Neural crest cell (in vitro differentiated cells): ENCODE measurements around the gene FAM222B. TPM values are rescaled to one million over a fixed set of nuclear protein-coding genes. Genes with fewer than 3 reads are reported as not detected.

Source experiments
- DNase-seq: peaks from one replicate; pipeline ENCODE4 v3.0.0; 2021; ENCODE audit warnings: low read depth, mixed read lengths, low spot score
- H3K27ac Mint-ChIP-seq: one replicate; pipeline ENCODE4 v1.8.0; 2021; ENCODE audit warnings: mild to moderate bottlenecking, mixed read lengths; ENCODE audit not compliant: unreplicated experiment
- H3K27me3 Mint-ChIP-seq: 2 replicates; pipeline ENCODE4 v1.8.0; 2021; ENCODE audit warnings: low read depth, mild to moderate bottlenecking, mixed read lengths
- H3K36me3 Mint-ChIP-seq: 2 replicates; pipeline ENCODE4 v1.8.0; 2021; ENCODE audit warnings: low read depth, mild to moderate bottlenecking, mixed read lengths
- H3K4me1 Mint-ChIP-seq: 2 replicates; pipeline ENCODE4 v1.8.0; 2021; ENCODE audit warnings: mixed read lengths
- H3K4me3 Mint-ChIP-seq: one replicate; pipeline ENCODE4 v1.8.0; 2021; ENCODE audit warnings: mild to moderate bottlenecking, mixed read lengths
- H3K9me3 Mint-ChIP-seq: 2 replicates; pipeline ENCODE4 v1.8.0; 2021; ENCODE audit warnings: mixed read lengths
- total RNA-seq: library from RNA; stranded (reverse); gene quantifications from 2 replicates; pipeline ENCODE4 v1.2.1, GENCODE V29; 2021
- TF ChIP-seq, protein P1 (sequence below): fragments of 200-600 bp; sonication (generic); conservative IDR thresholded peaks from 2 replicates; pipeline ENCODE4 v1.5.0; 2021; ENCODE audit warnings: antibody characterized with exemption, mild to moderate bottlenecking

FAM222B gene
- total RNA-seq, 1 donor from 2014 or later, result 29.6 TPM

DNA sequence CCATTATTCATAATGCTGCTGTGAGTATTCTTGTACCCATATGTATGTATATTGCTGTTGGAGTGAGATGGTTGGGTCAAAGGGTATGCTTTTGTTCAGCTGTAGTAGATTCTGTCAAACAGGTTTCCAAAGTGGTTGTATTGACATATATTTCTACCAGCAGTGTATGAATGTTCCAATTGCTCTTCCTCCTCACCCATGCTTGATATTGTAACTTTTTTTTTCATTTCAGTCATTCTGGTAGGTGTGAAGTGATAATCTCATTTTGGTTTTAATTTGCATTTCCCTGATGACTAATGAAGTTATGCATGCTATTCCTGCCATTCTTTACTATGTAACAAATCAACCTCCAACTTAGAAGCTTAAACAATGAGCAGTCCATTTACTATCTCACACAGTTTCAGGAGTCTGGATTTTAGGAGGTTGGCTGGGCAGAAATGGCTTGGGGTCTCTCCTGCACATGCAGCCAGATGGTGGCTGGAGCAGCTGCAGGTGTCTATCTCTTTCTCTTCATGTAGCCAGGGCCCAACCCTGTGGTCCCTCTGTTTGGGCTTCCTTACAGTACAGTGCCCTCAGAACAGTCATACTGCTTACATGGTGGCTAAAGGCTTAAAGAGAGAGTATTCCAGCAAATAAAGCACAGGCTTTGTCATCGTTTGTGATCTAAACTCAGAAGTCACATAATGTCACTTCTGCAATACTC, 33.4 kb upstream of the FAM222B start:
- DNase-seq, result no peak
- peaks cover 5% of the 10 kb centered on the region for H3K36me3 Mint-ChIP-seq
- TF ChIP-seq, protein P1, sequence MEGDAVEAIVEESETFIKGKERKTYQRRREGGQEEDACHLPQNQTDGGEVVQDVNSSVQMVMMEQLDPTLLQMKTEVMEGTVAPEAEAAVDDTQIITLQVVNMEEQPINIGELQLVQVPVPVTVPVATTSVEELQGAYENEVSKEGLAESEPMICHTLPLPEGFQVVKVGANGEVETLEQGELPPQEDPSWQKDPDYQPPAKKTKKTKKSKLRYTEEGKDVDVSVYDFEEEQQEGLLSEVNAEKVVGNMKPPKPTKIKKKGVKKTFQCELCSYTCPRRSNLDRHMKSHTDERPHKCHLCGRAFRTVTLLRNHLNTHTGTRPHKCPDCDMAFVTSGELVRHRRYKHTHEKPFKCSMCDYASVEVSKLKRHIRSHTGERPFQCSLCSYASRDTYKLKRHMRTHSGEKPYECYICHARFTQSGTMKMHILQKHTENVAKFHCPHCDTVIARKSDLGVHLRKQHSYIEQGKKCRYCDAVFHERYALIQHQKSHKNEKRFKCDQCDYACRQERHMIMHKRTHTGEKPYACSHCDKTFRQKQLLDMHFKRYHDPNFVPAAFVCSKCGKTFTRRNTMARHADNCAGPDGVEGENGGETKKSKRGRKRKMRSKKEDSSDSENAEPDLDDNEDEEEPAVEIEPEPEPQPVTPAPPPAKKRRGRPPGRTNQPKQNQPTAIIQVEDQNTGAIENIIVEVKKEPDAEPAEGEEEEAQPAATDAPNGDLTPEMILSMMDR, result no peak
- no peaks in the 10 kb centered on the region for H3K27me3 Mint-ChIP-seq
- no peak overlapping the region for H3K27ac Mint-ChIP-seq
- no peaks in the 10 kb centered on the region for H3K9me3 Mint-ChIP-seq
- no peaks in the 10 kb centered on the region for H3K4me1 Mint-ChIP-seq
- no peak overlapping the region for H3K4me3 Mint-ChIP-seq

DNA sequence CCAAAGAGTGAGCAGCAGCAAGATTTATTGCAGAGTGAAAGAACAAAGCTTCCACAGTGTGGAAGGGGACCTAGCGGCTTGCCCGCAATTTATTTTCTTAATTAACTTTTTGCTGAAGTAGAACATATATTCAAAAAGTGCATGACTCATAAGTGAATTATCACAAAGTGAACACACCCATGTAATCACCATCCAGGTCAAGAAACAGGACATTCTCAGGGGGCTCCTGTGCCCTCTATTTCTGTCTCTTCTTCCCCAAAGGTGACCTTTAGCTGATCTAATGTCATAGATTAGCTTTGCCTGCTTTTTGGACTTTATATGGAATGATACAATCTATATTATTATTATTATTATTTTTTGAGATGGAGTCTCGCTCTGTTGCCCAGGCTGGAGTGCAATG, 32.2 kb upstream of the FAM222B start:
- TF ChIP-seq, protein P1, result no peak
- Mint-ChIP-seq H3K27me3 (no peaks in the 10 kb centered on the region), H3K4me1 (no peaks in the 10 kb centered on the region), H3K4me3 (no peak overlapping the region), H3K36me3 (no peaks in the 10 kb centered on the region), H3K9me3 (no peaks in the 10 kb centered on the region), H3K27ac (no peak overlapping the region)
- DNase-seq, result no peak

DNA sequence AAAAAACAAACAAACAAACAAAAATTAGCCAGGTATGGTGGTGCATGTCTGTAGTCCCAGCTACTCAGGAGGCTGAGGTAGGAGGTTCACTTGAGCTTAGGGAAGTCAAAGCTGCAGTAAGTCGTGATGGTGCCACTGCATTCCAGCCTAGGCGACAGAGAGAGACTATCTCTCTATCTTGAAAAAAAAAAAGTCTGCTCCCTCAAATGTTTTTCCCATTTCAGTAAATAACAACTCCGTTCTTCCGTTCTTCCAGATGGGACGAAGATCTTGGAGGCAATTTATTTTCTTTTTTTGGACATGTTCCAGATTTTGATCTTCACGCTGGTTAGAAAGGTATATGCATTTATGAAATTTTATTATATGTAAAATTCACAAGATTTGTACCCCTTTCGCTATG, 31.2 kb upstream of the FAM222B start:
- H3K36me3 Mint-ChIP-seq, result no peaks in the 10 kb centered on the region
- no peaks in the 10 kb centered on the region for H3K4me1 Mint-ChIP-seq
- no peaks in the 10 kb centered on the region for H3K9me3 Mint-ChIP-seq
- no peak overlapping the region for H3K27ac Mint-ChIP-seq
- H3K4me3 Mint-ChIP-seq, result no peak overlapping the region
- no peaks in the 10 kb centered on the region for H3K27me3 Mint-ChIP-seq
- TF ChIP-seq, protein P1, result no peak
- no peak for DNase-seq

DNA sequence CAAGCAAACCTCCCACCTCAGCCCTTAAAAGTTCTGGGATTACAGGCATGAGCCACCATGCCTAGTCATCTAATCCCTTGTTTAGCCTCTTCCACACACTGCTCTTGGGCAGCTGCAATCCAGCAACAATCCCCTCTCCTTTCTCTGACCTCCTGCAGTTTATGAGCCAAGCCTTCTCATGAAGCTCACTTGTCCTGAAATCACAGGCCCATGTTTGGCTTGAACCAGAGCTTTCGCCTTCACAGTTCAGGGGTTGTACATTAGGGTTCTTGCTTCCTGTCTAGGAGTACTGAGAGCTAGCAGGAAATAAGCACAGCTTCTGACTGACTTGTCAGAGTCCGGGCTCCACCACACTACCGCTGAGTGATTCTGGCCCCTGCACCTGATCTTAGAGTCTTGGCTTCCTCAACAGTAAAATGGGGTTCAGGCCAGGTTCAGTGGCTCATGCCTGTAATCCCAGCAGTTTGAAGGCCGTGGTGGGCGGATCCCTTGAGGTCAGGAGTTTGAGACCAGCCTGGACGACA, 28.5 kb upstream of the FAM222B start:
- no peaks in the 10 kb centered on the region for H3K9me3 Mint-ChIP-seq
- H3K4me1 Mint-ChIP-seq, result no peaks in the 10 kb centered on the region
- TF ChIP-seq, protein P1, result no peak
- DNase-seq, result no peak
- H3K4me3 Mint-ChIP-seq, result no peak overlapping the region
- H3K36me3 Mint-ChIP-seq, result no peaks in the 10 kb centered on the region
- H3K27ac Mint-ChIP-seq, result no peak overlapping the region
- H3K27me3 Mint-ChIP-seq, result no peaks in the 10 kb centered on the region

DNA sequence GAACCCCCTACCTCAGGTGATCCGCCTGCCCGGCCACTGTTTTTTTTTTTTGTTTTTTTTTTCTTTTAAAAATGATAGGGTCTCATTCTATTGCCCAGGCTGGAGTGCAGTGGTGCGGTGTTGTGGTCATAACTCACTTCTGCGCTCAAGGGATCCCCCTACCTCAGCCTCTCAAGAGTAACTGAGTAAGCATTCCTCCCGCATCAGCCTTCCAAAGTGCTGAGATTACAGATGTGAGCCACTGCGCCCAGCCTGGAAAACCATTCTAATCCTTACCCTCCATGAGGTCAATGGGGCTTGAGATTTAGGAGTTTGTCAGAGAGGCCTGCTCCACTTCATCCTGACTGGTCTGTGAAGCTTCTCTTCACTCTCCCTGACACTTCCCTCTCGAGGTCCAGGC, 24.7 kb upstream of the FAM222B start:
- H3K27me3 Mint-ChIP-seq, result no peaks in the 10 kb centered on the region
- no peaks in the 10 kb centered on the region for H3K4me1 Mint-ChIP-seq
- TF ChIP-seq, protein P1, result no peak
- no peaks in the 10 kb centered on the region for H3K9me3 Mint-ChIP-seq
- H3K4me3 Mint-ChIP-seq, result no peak overlapping the region
- H3K27ac Mint-ChIP-seq, result no peak overlapping the region
- DNase-seq, result no peak
- no peaks in the 10 kb centered on the region for H3K36me3 Mint-ChIP-seq
